CD4-positive, alpha-beta T cell (primary cell): Measurements from ENCODE around the gene COG8. TPM values are rescaled to one million over a fixed set of nuclear protein-coding genes. Genes with fewer than 3 reads are reported as not detected.

Source experiments
- ATAC-seq: fragments of 200-7000 bp; cut with Tn5 transposase; one replicate; pipeline ENCODE4 v1.10.0; 2022; ENCODE audit warnings: mild to moderate bottlenecking; ENCODE audit not compliant: poor library complexity
- CTCF ChIA-PET: fragments of 350-600 bp; sonication (Branson Sonifier 250); formaldehyde crosslinking; loops from one replicate; lab custom pipeline; 2021; ENCODE audit warnings: antibody characterized with exemption, inconsistent platforms; lab: Charles Lee
- POLR2A ChIA-PET: fragments of 350-600 bp; sonication (Branson Sonifier 250); formaldehyde crosslinking; loops from one replicate; lab custom pipeline; 2021; ENCODE audit warnings: antibody characterized with exemption, inconsistent platforms; lab: Charles Lee
- DNase-seq, 14 experiments: peaks; one replicate each; pipeline ENCODE4 v3.0.0-alpha.2; 2013 to 2020; ENCODE audit warnings: mixed read lengths in 2 of 14
- H3K27ac ChIP-seq, 2 donors: one replicate each; pipeline versions ENCODE4 v1.5.1 to v1.7.0; 2013; ENCODE audit warnings: low read length in 2 of 2, low read depth in 1 of 2, mild to moderate bottlenecking in 1 of 2
- H3K27me3 ChIP-seq, 2 experiments: 1 replicate in 1 of 2; 2 replicates in 1 of 2; pipeline versions ENCODE4 v1.6.1 to v1.7.0; 2013; ENCODE audit warnings: low read length in 2 of 2, control low read depth in 1 of 2, mild to moderate bottlenecking in 1 of 2, moderate library complexity in 1 of 2; ENCODE audit not compliant: insufficient read depth in 2 of 2, control insufficient read depth in 1 of 2
- H3K36me3 ChIP-seq: one replicate; pipeline ENCODE4 v1.6.1; 2013; ENCODE audit warnings: low read length, control low read depth; ENCODE audit not compliant: insufficient read depth
- H3K4me1 ChIP-seq: one replicate; pipeline ENCODE4 v1.6.1; 2013; ENCODE audit warnings: low read length, control low read depth; ENCODE audit not compliant: insufficient read depth
- H3K4me3 ChIP-seq: one replicate; pipeline ENCODE4 v1.5.1; 2013; ENCODE audit warnings: mild to moderate bottlenecking, low read length, moderate library complexity
- H3K9me3 ChIP-seq, 2 experiments: 1 replicate in 1 of 2; 2 replicates in 1 of 2; pipeline versions ENCODE4 v1.6.1 to v1.7.0; 2013; ENCODE audit warnings: low read length in 2 of 2, mild to moderate bottlenecking in 2 of 2, control low read depth in 1 of 2, moderate library complexity in 1 of 2; ENCODE audit not compliant: control insufficient read depth in 1 of 2, insufficient read depth in 1 of 2
- H3K27ac Mint-ChIP-seq: one replicate; pipeline ENCODE4 v1.8.0; 2020; ENCODE audit warnings: mixed read lengths
- H3K27me3 Mint-ChIP-seq: one replicate; pipeline ENCODE4 v1.8.0; 2021; ENCODE audit warnings: mixed read lengths
- H3K36me3 Mint-ChIP-seq: one replicate; pipeline ENCODE4 v1.8.0; 2021; ENCODE audit warnings: low read depth, mixed read lengths
- H3K4me1 Mint-ChIP-seq: one replicate; pipeline ENCODE4 v1.8.0; 2021; ENCODE audit warnings: low read depth, mixed read lengths
- H3K4me3 Mint-ChIP-seq: one replicate; pipeline ENCODE4 v1.8.0; 2020; ENCODE audit warnings: mild to moderate bottlenecking, mixed read lengths
- H3K9me3 Mint-ChIP-seq: one replicate; pipeline ENCODE4 v1.8.0; 2020; ENCODE audit warnings: mixed read lengths
- intact Hi-C, 2 experiments: fragments of 100-400 bp; cut with DNase I in 1 of 2; cut with micrococcal nuclease in 1 of 2; formaldehyde crosslinking; loops; one replicate each; pipeline versions ENCODE4 v1.15.1 to v1.9.0; 2023 to 2025; cut with DNase I, micrococcal nuclease
- total RNA-seq, 174 experiments: library from RNA in 2 of 174; stranded (reverse) in 2 of 174; gene quantifications; one replicate each; pipeline ENCODE4 v1.2.3 and lab custom pipeline; 2021 to 2026
- TF ChIP-seq, protein P1 (sequence below): fragments of 200-600 bp; IDR thresholded peaks from one replicate; pipeline ENCODE4 v1.8.0; 2022; ENCODE audit warnings: antibody characterized with exemption, mild to moderate bottlenecking

The COG8 gene
- total RNA-seq, 2 experiments from 2014 or later = 18.4 to 19.3 TPM

DNA sequence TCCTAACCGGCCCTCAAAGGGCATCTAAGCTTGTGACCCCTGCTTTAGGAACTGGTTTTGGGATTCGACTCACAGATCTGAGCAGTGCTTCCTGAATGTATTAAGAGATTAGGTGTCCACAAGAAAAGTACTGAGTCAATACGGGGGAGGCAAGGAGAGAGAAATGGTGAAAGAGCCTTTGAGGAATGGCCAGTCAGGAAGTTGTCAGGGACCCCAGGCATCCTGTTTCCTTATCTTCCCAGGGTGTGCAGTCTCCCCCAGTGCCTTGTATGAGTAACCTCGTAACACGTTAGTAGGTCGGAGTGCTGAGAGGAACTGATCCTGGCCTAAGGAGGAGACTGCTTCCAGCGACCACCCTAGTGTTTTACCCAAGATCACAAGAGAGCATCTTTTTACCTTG lies 28.6 kb upstream of the COG8 start:
- H3K27me3 ChIP-seq = no peaks in the 10 kb centered on the region
- Mint-ChIP-seq H3K27me3 (no peaks in the 10 kb centered on the region), H3K4me3 (no peak overlapping the region), H3K4me1 (peaks cover 8% of the 10 kb centered on the region), H3K27ac (no peak overlapping the region), H3K9me3 (no peaks in the 10 kb centered on the region), H3K36me3 (peaks cover 90% of the 10 kb centered on the region)
- peaks cover 83% of the 10 kb centered on the region for H3K36me3 ChIP-seq
- intact Hi-C loops = no loop called here
- POLR2A ChIA-PET = no interaction called here
- DNase-seq (no peak), ATAC-seq (no peak)
- H3K4me3 ChIP-seq = no peak overlapping the region
- H3K4me1 ChIP-seq = no peaks in the 10 kb centered on the region
- no peak overlapping the region for H3K27ac ChIP-seq
- H3K9me3 ChIP-seq = no peaks in the 10 kb centered on the region
- TF ChIP-seq, protein P1, sequence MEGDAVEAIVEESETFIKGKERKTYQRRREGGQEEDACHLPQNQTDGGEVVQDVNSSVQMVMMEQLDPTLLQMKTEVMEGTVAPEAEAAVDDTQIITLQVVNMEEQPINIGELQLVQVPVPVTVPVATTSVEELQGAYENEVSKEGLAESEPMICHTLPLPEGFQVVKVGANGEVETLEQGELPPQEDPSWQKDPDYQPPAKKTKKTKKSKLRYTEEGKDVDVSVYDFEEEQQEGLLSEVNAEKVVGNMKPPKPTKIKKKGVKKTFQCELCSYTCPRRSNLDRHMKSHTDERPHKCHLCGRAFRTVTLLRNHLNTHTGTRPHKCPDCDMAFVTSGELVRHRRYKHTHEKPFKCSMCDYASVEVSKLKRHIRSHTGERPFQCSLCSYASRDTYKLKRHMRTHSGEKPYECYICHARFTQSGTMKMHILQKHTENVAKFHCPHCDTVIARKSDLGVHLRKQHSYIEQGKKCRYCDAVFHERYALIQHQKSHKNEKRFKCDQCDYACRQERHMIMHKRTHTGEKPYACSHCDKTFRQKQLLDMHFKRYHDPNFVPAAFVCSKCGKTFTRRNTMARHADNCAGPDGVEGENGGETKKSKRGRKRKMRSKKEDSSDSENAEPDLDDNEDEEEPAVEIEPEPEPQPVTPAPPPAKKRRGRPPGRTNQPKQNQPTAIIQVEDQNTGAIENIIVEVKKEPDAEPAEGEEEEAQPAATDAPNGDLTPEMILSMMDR = no peak
- CTCF ChIA-PET = no interaction called here

DNA sequence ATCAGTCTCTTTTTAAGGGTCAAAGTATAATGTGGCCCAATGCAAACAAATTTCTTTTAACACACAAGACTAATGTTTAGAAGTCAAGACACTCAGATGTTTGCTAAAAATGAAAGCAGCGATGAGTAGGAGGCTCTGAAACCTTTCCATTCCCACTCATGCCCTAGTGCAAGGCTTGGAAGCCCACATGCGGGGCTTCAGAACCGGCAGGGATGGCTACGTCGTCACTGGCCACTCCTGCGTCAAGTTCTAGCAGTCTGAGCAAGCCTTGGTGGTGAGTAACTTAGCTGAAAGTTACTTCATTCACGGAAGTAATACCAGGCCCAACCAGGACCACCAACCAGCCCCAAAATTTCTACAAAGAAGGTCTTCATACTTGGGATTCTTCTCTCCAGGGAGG lies 27.1 kb upstream of the COG8 start:
- TF ChIP-seq, protein P1 = no peak
- ChIA-PET POLR2A (no interaction called here), CTCF (no interaction called here)
- Mint-ChIP-seq H3K4me1 (peaks cover 17% of the 10 kb centered on the region), H3K27me3 (no peaks in the 10 kb centered on the region), H3K9me3 (no peaks in the 10 kb centered on the region), H3K27ac (no peak overlapping the region), H3K36me3 (peaks cover 94% of the 10 kb centered on the region), H3K4me3 (no peak overlapping the region)
- Histone ChIP-seq H3K4me1 (no peaks in the 10 kb centered on the region), H3K27ac (no peak overlapping the region), H3K4me3 (no peak overlapping the region), H3K27me3 (no peaks in the 10 kb centered on the region), H3K9me3 (no peaks in the 10 kb centered on the region), H3K36me3 (peaks cover 74% of the 10 kb centered on the region)
- no peak for ATAC-seq
- intact Hi-C loops = no loop called here
- DNase-seq = no peak

DNA sequence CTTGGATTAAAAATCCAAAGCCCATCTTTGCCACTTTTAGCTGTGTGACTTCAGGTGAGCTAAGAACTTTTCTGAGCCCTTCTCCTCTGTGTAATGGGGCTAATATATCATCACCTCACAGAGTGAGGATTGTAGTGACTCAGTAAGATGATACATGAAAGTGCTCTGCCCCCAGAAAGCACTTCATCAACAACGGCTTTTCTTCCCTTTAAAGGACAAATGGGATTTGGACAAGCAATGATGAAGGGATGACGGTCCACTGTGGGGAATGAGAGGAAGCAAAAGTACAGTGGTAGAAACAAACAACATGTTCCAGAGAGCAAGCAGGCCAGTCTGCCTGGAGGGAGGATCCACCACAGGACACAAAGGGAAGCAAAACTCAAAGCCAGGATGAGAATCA lies 26.5 kb upstream of the COG8 start:
- Mint-ChIP-seq H3K27me3 (no peaks in the 10 kb centered on the region), H3K9me3 (no peaks in the 10 kb centered on the region), H3K36me3 (peaks cover 93% of the 10 kb centered on the region), H3K4me3 (no peak overlapping the region), H3K4me1 (peaks cover 17% of the 10 kb centered on the region), H3K27ac (no peak overlapping the region)
- POLR2A ChIA-PET = no interaction called here
- no peak for ATAC-seq
- no peak for DNase-seq
- Histone ChIP-seq H3K4me1 (no peaks in the 10 kb centered on the region), H3K4me3 (no peak overlapping the region), H3K9me3 (no peaks in the 10 kb centered on the region), H3K27me3 (no peaks in the 10 kb centered on the region), H3K27ac (no peak overlapping the region), H3K36me3 (peaks cover 72% of the 10 kb centered on the region)
- TF ChIP-seq, protein P1 = no peak
- CTCF ChIA-PET = no interaction called here
- intact Hi-C loops = no loop called here
